IPS DF 4.7 (cell line): ENCODE results near the gene NLRC5.

Experiments
- DNase-seq: peaks from one replicate; pipeline ENCODE4 v3.0.0-alpha.2; 2013; ENCODE audit warnings: low spot score; ENCODE audit errors: extremely low read depth

Gene NLRC5, protein sequence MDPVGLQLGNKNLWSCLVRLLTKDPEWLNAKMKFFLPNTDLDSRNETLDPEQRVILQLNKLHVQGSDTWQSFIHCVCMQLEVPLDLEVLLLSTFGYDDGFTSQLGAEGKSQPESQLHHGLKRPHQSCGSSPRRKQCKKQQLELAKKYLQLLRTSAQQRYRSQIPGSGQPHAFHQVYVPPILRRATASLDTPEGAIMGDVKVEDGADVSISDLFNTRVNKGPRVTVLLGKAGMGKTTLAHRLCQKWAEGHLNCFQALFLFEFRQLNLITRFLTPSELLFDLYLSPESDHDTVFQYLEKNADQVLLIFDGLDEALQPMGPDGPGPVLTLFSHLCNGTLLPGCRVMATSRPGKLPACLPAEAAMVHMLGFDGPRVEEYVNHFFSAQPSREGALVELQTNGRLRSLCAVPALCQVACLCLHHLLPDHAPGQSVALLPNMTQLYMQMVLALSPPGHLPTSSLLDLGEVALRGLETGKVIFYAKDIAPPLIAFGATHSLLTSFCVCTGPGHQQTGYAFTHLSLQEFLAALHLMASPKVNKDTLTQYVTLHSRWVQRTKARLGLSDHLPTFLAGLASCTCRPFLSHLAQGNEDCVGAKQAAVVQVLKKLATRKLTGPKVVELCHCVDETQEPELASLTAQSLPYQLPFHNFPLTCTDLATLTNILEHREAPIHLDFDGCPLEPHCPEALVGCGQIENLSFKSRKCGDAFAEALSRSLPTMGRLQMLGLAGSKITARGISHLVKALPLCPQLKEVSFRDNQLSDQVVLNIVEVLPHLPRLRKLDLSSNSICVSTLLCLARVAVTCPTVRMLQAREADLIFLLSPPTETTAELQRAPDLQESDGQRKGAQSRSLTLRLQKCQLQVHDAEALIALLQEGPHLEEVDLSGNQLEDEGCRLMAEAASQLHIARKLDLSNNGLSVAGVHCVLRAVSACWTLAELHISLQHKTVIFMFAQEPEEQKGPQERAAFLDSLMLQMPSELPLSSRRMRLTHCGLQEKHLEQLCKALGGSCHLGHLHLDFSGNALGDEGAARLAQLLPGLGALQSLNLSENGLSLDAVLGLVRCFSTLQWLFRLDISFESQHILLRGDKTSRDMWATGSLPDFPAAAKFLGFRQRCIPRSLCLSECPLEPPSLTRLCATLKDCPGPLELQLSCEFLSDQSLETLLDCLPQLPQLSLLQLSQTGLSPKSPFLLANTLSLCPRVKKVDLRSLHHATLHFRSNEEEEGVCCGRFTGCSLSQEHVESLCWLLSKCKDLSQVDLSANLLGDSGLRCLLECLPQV (N-terminal part only)

DNA sequence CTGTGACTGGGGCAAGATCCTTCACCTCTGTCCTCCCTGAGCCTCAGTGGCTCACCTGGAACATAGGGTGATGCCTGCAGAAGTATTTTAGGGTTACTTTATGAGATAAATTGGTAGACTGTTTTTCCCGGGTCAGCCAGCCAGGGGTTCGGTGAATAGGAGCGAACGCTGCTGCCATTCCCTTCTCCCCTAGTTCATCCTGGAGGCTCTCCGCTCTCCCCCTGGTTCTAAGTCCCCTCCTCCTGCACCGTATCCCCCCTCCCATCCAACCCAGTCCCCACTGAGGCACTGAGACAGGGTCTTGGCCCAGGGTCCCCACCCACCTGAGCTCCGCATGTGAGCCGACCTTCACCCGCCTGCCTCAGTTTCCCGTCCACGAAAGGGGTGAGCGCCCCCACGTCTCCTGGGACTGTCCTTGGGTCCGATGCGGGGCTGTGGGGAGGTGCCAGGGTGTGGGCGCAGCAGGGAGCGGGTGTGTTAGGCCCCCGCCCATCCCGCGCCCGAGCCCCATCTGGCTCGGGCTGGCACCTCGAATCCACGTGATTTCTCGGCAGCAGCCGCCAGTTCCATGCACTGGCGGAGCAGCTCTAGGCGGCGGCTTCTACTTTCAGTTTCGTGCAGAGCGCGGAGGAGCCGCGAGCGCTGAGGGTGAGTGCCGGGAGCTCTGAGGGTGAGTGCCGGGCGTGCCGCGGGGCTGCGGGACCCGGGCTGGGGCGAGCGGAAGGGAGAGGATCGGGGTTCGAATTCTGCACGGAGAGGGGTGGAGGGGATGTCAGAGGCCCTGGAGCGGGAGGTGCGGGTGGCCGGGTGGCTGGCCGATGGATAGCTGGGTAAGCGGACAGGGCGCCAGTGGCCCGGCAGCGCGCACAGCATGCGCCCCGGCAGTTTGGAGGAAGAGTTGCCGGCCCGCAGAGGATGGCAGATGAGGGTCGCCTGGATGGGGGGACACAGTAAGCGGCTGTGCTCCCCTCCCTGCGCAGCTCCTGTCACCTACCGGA lies at the start of gene NLRC5:
TSS of gene NLRC5 (plus strand) at position 610 of the 998 bp plus-strand sequence. CDS start 31,156 bp downstream, outside the sequence.
- DNase-seq: no peak

DNA sequence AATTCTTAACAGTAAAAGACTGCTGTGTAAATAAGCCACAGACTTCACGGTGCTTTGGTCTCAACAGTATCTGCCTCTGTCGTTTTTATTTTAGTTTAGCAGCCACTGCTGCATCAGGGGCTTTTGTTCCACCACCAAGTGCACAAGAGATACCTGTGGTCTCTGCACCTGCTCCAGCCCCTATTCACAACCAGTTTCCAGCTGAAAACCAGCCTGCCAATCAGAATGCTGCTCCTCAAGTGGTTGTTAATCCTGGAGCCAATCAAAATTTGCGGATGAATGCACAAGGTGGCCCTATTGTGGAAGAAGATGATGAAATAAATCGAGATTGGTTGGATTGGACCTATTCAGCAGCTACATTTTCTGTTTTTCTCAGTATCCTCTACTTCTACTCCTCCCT lies 49.6 kb upstream of the NLRC5 start:
- DNase-seq: no peak

DNA sequence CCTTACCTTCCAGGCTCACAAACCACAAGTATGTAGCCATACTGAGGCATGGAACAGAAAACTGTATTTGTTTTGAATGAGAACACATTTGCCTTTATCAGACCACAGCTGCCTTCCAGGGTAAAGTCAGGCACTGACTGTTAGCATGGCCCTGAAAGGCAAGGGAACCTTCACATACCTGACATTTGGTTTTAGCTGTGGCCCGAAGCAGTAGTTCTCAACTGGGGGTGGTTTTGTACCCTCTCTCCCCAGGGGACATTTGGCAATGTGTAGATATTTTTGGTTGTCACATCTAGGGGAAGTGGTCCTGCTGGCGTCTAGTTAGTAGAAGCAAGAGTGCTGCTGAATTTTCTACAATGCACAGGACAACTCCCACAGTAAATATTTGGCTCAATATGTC lies 48.3 kb upstream of the NLRC5 start:
- no peak for DNase-seq

DNA sequence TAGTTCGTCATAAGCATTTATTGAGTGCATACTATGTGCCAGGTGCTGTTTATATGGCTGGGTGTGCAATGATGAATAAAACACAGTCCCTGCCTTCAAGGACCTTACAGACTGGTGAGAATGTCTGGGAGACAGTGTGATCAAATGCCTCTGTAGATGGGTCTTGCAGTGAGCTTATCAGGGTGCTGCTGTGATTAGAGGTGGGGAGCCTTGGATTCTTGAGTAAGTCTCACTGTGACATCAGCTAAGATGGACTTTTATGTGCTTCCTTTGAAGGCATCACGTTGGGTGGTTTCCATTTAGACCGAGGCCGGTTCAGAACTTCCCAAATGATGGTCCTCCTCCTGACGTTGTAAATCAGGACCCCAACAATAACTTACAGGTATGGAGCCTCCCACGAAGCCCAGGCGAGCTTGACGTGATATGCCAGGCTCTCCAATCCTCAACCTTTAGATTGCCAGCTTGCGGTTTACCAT lies 47.5 kb upstream of the NLRC5 start:
- no peak for DNase-seq

DNA sequence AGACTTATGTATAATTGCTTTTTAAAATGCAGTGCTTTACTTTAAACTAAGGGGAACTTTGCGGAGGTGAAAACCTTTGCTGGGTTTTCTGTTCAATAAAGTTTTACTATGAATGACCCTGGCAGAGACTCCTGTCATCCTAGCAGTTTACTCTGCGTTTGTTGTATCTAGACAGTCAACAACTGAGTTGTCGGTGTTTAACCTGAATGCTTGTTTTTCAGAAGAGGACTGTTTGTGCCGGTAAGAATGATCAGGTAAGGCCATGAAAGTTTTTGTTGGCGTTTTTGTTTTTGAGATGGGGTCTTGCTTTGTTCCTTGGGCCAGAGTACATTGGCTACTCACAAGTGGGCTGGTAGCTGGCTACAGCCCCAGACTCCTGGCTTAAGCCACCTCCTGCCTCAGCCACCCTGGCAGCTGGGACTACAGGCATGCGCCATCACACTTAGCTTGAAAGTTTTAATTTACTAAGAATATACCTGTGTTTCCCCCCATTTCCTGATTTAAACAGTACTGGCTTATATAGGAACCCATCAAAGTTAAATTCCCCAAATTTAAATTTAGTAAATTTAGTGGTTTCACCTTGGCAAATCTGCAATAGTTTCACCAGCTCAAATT lies 45.5 kb upstream of the NLRC5 start:
- no peak for DNase-seq

DNA sequence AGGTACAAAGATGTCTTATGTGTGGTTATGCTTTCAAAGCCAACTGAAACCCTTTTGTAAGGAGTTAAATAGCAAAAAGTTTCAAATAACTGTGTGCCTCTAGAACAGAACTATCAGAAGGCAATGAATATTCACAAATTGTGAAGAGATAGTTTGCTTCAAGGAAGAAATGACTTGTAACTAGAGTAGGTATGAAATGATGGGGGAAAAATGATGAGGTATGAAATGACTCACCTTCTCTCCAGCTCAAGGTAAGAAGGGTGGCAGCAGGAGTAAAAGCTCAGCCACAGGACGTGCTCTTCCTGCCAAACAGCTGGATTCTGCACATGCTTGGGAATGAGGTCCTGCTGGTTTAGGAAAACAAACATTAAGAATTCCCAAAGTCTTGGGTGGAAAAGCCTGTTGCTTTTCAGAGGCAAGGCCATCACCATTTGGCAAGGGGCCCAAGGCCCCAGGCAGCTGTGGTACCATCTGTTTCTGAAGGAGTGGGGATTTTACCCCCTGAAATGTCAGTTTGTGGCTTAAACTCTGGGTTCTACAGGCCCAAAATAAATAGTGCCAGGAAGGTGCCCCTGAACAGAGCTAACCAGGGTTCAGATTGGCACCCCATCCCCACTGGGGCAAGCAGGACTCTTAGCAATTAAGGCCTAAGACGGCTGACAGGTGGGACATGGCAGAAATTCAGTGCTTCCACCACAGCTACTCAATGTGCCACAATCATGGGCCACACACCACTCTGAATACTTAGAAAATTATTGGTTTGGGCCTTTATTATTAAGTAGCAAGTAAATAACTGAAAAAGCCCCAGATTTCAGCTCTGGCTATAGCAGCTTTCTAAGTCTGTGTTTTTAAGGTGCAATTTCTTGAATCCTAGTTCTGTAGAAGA lies 44.2 kb upstream of the NLRC5 start:
- DNase-seq: no peak

DNA sequence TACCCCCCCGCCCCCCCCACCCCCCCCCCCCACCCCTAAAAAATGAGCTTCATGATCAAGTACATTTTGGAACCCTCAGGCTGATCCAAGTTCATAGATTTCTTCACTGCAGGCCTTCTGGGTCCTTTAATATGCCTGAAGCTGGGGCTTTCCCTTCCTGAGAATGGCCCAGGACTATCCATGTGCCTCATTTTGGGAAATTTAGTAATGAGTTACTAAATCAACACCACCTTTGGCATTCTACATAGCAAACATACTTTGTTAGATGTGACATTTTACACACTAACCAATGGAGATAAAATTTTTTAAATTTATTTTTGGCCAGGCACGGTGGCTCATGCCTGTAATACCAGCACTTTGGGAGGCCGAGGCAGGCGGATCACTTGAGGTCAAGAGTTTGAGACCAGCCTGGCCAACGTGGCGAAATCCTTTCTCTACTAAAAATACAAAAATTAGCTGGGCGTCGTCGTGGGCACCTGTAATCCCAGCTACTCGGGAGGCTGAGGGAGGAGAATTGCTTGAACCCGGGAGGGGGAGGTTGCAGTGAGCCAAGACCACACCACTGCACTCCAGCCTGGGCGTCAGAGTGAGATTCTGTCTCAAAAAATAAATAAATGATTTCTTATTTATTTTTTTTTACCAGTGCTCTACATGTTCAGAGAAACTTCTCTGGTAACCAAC lies 43.4 kb upstream of the NLRC5 start:
- no peak for DNase-seq

DNA sequence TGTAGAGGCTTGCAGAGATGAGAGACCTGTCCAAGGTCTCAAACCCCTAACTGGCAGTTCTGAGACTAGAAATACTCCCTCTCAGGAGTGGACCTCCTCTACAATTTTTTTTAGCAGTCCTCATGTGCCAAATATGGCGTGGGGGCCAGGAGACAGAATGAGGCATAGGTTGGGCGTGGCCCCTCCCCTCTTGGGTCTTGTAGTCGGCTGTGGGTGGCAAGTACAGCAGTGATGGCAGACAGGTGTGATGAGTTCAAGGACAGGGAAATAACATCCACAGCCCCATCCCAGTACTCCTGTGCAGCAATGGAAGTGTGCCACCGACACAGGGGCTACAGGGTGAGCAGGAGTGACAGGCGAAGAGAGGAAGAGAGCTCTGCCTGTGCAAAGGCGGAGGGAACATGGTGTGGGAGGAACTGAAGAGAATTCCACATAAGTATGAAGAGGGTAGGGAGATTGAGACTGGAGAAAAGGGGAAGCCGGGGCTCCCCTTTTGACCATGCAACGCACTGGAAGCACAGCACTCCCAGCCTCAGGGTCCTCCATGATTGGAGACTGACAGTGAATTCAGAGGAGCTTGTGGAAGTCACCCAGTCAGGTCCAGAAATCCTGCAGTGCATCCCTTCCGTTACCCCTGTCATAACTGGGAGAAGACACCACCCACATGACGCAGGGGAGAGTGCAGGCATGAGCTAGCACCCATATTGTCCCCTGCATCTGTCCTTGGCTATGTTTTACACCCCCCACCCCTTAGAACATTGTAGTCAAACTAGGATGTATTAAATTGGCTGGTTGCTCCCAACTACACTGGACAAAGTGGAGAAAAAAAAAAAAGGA lies 42.4 kb upstream of the NLRC5 start:
- no peak for DNase-seq

DNA sequence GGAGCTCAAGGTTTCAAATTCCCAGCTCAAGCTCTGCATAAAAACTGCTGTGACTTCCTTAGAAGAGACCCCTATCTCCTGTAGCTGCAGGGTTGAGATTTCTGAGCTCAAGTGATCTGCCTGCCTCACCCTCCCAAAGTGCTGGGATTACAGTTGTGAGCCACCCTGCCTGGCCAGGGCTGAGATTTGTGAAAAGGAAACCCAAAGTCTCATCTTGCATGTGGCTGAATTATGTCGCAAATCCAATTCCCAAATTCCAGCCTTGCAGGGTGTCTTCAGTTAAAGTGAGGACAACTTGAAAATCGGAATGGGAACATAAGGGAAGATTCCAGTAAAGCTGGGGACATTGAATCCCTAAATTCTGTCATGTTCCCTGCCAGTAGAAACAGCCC lies 41.8 kb upstream of the NLRC5 start:
- DNase-seq: no peak

DNA sequence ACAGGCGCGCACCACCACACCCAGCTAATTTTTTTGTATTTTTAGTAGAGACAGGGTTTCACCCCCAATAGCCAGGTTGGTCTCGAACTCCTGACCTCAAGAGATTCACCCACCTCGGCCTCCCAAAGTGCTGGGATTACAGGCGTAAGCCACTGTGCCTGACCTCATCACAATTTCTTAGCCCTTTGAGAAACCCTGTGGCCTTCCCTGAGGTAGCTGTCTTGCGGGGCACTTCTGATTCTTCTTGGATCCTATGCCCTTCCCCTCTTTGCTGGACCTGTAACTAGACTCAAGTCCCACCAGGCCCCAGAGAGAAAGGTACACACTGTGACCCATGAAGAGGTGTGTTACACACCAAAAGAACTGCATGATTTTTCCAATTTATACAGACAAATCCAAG lies 41.1 kb upstream of the NLRC5 start:
- DNase-seq: no peak

DNA sequence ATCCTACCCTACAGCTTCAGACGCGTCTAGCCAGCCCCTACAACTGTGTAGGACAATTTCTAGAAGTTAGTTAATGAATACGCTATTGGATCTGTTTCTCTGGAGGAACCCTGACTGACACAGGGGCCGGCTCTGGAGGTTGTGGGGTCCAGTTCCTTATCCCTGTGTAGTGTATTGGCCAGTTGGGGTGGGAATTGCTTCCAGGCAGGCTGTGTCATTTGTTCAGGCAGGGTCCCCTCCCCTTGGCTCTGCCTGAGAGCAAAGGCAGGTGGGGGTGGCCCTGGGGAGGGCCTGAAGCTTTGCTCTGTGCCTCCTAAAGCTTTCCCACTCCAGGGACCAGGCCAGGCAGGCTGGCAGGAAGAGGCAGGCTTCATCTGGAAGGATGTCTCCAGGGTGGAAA lies 39.3 kb upstream of the NLRC5 start:
- no peak for DNase-seq

DNA sequence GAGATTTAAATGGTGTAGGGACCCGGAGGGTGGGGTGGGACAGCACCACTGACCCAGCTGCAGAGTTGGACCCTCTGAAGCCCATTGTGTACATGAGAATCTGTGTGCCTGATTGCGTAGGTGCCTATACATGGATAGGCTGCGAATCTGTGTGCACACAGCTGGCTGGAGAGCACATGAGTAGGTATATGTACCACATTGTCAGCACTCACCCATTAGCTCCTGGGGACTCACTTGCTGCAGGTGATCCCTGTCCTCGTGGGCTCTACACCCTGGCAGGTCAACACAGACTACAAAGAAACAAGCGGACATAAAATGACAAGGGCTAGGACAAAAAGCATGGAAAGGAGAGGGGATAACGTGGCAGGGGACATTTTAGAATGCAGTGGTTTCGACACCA lies 38.9 kb upstream of the NLRC5 start:
- DNase-seq: no peak

DNA sequence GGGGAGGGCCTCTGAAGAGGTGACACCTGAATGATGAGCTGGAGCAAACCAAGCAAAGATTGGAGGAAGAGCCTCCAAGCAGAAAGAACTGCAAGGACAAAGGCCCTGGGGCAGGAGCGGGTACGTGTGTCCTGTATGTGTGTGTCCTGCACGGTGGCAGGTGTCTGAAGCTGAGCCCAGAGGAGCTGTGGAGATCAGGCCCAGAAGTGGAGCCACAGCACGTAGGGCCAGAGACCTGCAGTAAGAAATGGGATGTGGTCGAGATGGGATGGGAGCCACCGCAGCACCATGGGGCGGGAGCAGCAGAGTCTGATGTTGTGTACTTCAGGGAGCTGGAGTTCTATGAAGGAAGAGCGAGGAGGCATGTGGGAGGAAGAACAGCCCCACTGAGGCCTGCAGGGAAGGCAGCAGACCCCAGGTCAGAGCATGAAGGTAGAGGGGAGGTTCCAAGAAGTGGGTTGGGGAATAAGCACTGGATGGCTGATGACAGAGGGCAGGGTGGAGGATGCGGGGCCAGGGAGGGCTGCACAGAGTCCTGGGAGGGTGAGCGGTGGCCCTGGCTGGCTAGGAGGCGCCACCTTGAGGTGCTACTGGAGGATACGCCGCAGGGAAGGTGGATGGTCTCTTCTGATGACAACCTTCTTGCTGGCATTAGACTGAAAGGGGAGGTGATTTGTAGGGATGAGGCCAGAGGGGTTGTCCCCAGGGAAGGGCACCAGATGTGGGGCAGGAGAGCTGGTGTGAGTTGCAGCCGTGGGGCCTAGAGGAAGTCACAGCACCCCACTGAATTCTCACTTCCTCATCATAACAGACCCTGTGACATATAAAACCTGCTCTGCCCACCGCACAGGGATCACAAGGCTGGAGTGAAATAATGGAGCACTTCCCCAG lies 38.2 kb upstream of the NLRC5 start:
- no peak for DNase-seq

DNA sequence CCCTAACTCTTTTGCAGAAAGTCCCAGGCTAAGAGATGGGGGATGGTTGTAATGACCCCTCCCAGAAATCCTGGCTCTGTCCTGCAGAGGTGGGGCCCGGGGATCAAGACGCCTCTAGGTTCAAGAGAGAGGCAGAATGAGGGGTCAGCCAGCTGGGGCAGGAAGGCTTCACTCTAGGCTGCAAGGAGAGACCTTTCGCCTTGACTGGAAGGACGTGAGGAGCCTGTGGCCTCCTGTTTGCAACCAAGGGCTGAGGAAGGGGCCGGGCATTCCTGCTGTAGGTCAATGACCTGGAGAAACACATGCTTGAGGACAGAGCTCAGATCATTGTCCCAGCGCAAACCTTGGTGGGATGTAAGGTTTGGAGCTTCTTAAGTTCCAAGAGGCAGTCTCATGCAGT lies 36.4 kb upstream of the NLRC5 start:
- no peak for DNase-seq

DNA sequence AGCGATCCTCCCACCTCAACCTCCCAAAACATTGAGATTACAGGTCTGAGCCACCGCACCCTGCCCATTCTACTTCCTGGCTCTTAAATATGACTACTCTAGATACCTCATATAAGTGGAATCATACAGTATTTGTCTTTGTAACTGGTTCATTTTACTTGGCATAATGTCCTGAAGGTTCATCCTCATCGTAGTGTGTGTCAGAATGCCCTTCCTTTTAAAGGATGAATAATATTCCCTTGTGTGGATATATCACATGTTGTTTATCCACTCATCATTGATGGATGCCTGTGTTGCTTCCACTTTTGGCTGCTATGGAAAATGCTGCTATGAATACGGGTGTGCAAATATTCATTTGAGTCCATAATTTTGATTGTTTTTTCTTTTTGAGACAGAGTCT lies 33.3 kb upstream of the NLRC5 start:
- no peak for DNase-seq

DNA sequence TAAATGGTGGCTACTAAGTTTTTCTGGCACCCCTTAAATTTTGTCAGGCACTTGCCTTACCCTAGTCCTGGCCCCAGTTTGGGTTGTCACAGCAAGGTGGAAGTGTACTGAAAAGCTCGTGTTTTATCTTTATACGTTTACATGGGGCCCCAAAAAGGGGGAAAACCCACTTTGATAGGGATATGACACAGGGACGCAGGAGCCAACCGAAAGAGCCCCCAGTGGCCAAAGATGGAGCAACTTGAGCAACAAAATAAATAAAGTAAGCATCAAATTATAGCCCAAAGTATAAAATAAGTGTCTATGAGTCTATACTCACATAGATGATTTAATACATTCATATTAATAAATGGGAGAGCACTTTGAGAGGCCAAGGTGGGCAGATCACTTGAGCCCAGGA lies 32.6 kb upstream of the NLRC5 start:
- no peak for DNase-seq
